K562 (cell line): ENCODE results near the gene C1orf167. TPM values are rescaled to one million over a fixed set of nuclear protein-coding genes. Genes with fewer than 3 reads are reported as not detected.
A peak's percentile ranks its signal among the peaks of the same experiment; 100 is the strongest.

ENCODE experiments used
- CCAR2 ChIP-seq: fragments of 200-400 bp; formaldehyde crosslinking; IDR thresholded peaks from 2 replicates; pipeline ENCODE4 v1.6.1; 2017; ENCODE audit warnings: mild to moderate bottlenecking, low read depth, low read length
- CEBPB ChIP-seq: fragments of 450-650 bp; IDR thresholded peaks from 2 replicates; pipeline ENCODE4 v1.6.1; 2016; ENCODE audit warnings: missing genetic modification characterization, missing compliant biosample characterization
- CEBPG ChIP-seq, 3 experiments: fragments of 200-800 bp in 1 of 3; sonication (Bioruptor generic) in 1 of 3; sonication (generic) in 1 of 3; formaldehyde crosslinking in 1 of 3; IDR thresholded peaks in 2 of 3; conservative IDR thresholded peaks in 1 of 3; 2 replicates each; pipeline versions ENCODE4 v1.6.1 to v1.8.0; 2016 to 2022; ENCODE audit warnings: missing compliant biosample characterization in 2 of 3, missing genetic modification characterization in 2 of 3, mild to moderate bottlenecking in 1 of 3, missing genetic modification reagents in 1 of 3
- FOS ChIP-seq: IDR thresholded peaks from 3 replicates; pipeline ENCODE4 v1.6.1; 2011; ENCODE audit not compliant: insufficient read length; ENCODE audit errors: extremely low read depth
- GABPA ChIP-seq: fragments of 200-800 bp; sonication (Bioruptor generic); conservative IDR thresholded peaks from 2 replicates; pipeline ENCODE4 v1.6.1; 2016; ENCODE audit warnings: low read depth, missing genetic modification characterization, missing compliant biosample characterization
- HOXB6 ChIP-seq: fragments of 250-450 bp; sonication (Bioruptor Pico); IDR thresholded peaks from 2 replicates; pipeline ENCODE4 v1.5.1; 2022; ENCODE audit warnings: mild to moderate bottlenecking, borderline replicate concordance
- JUNB ChIP-seq: fragments of 450-650 bp; formaldehyde crosslinking; conservative IDR thresholded peaks from 2 replicates; pipeline ENCODE4 v1.4.0; 2020; ENCODE audit warnings: mild to moderate bottlenecking
- KLF16 ChIP-seq: IDR thresholded peaks from 2 replicates; pipeline ENCODE4 v1.6.1; 2016; ENCODE audit warnings: antibody characterized with exemption
- SIRT6 ChIP-seq: IDR thresholded peaks from one replicate; pipeline ENCODE4 v1.6.1; 2012; ENCODE audit warnings: low read depth, mild to moderate bottlenecking, control low read depth, inconsistent platforms, low read length, moderate library complexity
- SOX6 ChIP-seq: fragments of 450-650 bp; IDR thresholded peaks from 2 replicates; pipeline ENCODE4 v1.6.1; 2014; ENCODE audit warnings: mild to moderate bottlenecking
- TCFL5 ChIP-seq: fragments of 250-450 bp; sonication (Bioruptor Pico); conservative IDR thresholded peaks from 2 replicates; pipeline ENCODE4 v1.6.1; 2021; ENCODE audit warnings: mild to moderate bottlenecking, moderate library complexity, matching md5 sums
- ZFP36 ChIP-seq: fragments of 150-350 bp; IDR thresholded peaks from 2 replicates; pipeline ENCODE4 v1.6.1; 2018; ENCODE audit warnings: low read length, low read depth; ENCODE audit not compliant: partially characterized antibody
- ZKSCAN3 ChIP-seq: fragments of 250-450 bp; sonication (Bioruptor Pico); IDR thresholded peaks from 2 replicates; pipeline ENCODE4 v1.4.0; 2020
- ZNF146 ChIP-seq: IDR thresholded peaks from one replicate; pipeline ENCODE4 v1.6.1; 2018; ENCODE audit warnings: missing compliant biosample characterization; ENCODE audit not compliant: unreplicated experiment
- ZNF589 ChIP-seq: fragments of 200-800 bp; sonication (Bioruptor generic); IDR thresholded peaks from 2 replicates; pipeline ENCODE4 v1.6.1; 2016; ENCODE audit warnings: low read depth, missing genetic modification characterization, missing compliant biosample characterization
- ZNF644 ChIP-seq: fragments of 200-800 bp; sonication (Bioruptor generic); IDR thresholded peaks from 2 replicates; pipeline ENCODE4 v1.6.1; 2016; ENCODE audit warnings: low read depth, missing genetic modification characterization, missing compliant biosample characterization
- polyA plus RNA-seq, 8 experiments: library from polyadenylated mRNA; depleted of rRNA in 4 of 8; stranded (reverse) in 5 of 8; unstranded in 3 of 8; fragments of >200 nt; fragmentation: Nextera tagmentation in 2 of 8; fragmentation: Illumina TruSeq in 1 of 8; extraction: Ambion mirVana in 2 of 8; extraction: Trizol in 1 of 8; gene quantifications; 2 replicates each; pipeline versions ENCODE4 v1.2.1 to v1.2.3, GENCODE V29; 2011 to 2014; ENCODE audit warnings: inconsistent platforms in 1 of 8, missing spikeins in 1 of 8
- total RNA-seq, 7 experiments: library from RNA; depleted of rRNA in 6 of 7; stranded (reverse); fragments of >200 nt in 6 of 7; fragmentation: Illumina TruSeq in 2 of 7; extraction: Trizol in 2 of 7; gene quantifications; 2 replicates each; pipeline versions ENCODE4 v1.2.1 to v1.2.3, GENCODE V29; 2011 to 2021; ENCODE audit warnings: low replicate concordance in 1 of 7
- TF ChIP-seq, protein P1 (sequence below): IDR thresholded peaks from 2 replicates; pipeline ENCODE4 v1.6.1; 2011; ENCODE audit warnings: borderline replicate concordance, low read depth, mild to moderate bottlenecking, moderate library complexity, low read length; ENCODE audit not compliant: insufficient read depth, poor library complexity, severe bottlenecking
- TF ChIP-seq, protein P2 (sequence below): sonication (generic); formaldehyde crosslinking; IDR thresholded peaks from 2 replicates; pipeline ENCODE4 v1.9.0; 2022; ENCODE audit warnings: mild to moderate bottlenecking, missing genetic modification reagents

The C1orf167 gene
- total and polyA plus RNA-seq, 9 of the 15 experiments (the other 6 are each of a cell fraction or from before 2014, with no cell fraction given), result 0.22 to 0.86 (median 0.31) TPM; not detected in 2

DNA sequence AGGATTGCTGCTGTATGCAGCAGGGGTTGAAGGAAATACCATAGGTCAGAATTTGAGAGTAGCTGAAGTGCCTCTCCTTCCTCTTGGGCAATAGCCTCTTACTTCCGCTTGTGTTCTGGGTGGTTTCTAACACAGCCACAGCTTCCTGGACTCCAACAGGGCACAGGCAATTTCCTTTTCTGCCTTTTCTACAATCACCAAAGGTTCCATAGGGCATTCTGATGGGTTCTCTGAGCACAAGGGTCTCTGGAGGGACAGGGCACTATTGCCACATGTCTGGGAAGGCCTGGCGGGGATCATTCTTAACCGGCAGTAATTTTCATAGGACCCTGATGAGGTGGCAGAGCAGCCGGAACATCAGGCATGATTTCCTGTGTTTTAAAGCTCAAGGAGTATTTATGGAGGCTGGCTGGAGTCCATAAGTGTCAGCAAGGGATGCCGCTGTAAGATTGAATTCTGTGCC, 31.5 kb upstream of the C1orf167 start (continued):
- TF ChIP-seq, protein P1, sequence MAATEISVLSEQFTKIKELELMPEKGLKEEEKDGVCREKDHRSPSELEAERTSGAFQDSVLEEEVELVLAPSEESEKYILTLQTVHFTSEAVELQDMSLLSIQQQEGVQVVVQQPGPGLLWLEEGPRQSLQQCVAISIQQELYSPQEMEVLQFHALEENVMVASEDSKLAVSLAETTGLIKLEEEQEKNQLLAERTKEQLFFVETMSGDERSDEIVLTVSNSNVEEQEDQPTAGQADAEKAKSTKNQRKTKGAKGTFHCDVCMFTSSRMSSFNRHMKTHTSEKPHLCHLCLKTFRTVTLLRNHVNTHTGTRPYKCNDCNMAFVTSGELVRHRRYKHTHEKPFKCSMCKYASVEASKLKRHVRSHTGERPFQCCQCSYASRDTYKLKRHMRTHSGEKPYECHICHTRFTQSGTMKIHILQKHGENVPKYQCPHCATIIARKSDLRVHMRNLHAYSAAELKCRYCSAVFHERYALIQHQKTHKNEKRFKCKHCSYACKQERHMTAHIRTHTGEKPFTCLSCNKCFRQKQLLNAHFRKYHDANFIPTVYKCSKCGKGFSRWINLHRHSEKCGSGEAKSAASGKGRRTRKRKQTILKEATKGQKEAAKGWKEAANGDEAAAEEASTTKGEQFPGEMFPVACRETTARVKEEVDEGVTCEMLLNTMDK, result no peak
- no peak for TF ChIP-seq ZFP36
- no peak for TF ChIP-seq HOXB6 (CRISPR knock-in tag)
- peak; percentile 79 for TF ChIP-seq CEBPB
- TF ChIP-seq SOX6, result no peak
- no peak for TF ChIP-seq TCFL5
- TF ChIP-seq GABPA (tag), result peak; percentile 30; the same call in 1 of the 2 replicates
- no peak for TF ChIP-seq ZNF146 (CRISPR knock-in tag)
- TF ChIP-seq, protein P2, sequence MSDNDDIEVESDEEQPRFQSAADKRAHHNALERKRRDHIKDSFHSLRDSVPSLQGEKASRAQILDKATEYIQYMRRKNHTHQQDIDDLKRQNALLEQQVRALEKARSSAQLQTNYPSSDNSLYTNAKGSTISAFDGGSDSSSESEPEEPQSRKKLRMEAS (CRISPR knock-in tag), result no peak
- no peak for TF ChIP-seq KLF16
- no peak for TF ChIP-seq JUNB (CRISPR knock-in tag)
- TF ChIP-seq SIRT6, result no peak
- TF ChIP-seq FOS, result no peak
- TF ChIP-seq ZNF644 (tag), result no peak
- peak; percentile 76 for TF ChIP-seq CEBPG (CRISPR knock-in tag; IDR thresholded peaks at IDR 0.05)
- peak; percentile 18 to 42; a peak in 3 of 4 replicates for TF ChIP-seq CEBPG (tag; conservative IDR thresholded peaks at IDR 0.05 in 1 of 2, IDR thresholded peaks at IDR 0.05 in 1 of 2)
- TF ChIP-seq ZNF589 (CRISPR knock-in tag), result no peak
- no peak for TF ChIP-seq ZKSCAN3 (CRISPR knock-in tag)
- TF ChIP-seq CCAR2, result no peak
